Tibial nerve (tissue), 4 donors: ENCODE results near the gene ARHGAP20. TPM values are rescaled to one million over a fixed set of nuclear protein-coding genes. Genes with fewer than 3 reads are reported as not detected.

Experiments used
- DNase-seq, 2 donors: peaks; one replicate each; pipeline ENCODE4 v3.0.0-alpha.2; 2019; ENCODE audit warnings: low spot score in 2 of 2
- H3K27ac ChIP-seq, 4 donors: fragments of 200-600 bp; sonication (generic) in 3 of 4; one replicate each; pipeline ENCODE4 v1.5.1; 2017 to 2019; ENCODE audit warnings: mild to moderate bottlenecking in 1 of 4
- H3K27me3 ChIP-seq, 2 donors: fragments of 200-600 bp; sonication (generic) in 1 of 2; one replicate each; pipeline versions ENCODE4 v1.5.1 to v1.6.0; 2017 to 2019
- H3K36me3 ChIP-seq, 3 donors: fragments of 200-600 bp; sonication (generic); one replicate each; pipeline ENCODE4 v1.5.1; 2018 to 2019
- H3K4me1 ChIP-seq, 4 donors: fragments of 200-600 bp; sonication (generic) in 3 of 4; one replicate each; pipeline ENCODE4 v1.5.1; 2017 to 2019
- H3K4me3 ChIP-seq, 4 donors: fragments of 200-600 bp; sonication (generic) in 3 of 4; one replicate each; pipeline ENCODE4 v1.5.1; 2017 to 2019; ENCODE audit warnings: mild to moderate bottlenecking in 1 of 4, moderate library complexity in 1 of 4
- H3K9me3 ChIP-seq, 4 donors: fragments of 200-600 bp; sonication (generic) in 3 of 4; one replicate each; pipeline ENCODE4 v1.5.1; 2017 to 2019
- EP300 ChIP-seq, 2 donors: sonication (generic); formaldehyde crosslinking; IDR thresholded peaks; one replicate each; pipeline ENCODE4 v1.6.1; 2017; ENCODE audit warnings: antibody characterized with exemption in 2 of 2, mild to moderate bottlenecking in 1 of 2
- POLR2A ChIP-seq, 2 donors: fragments of 450-650 bp; IDR thresholded peaks; one replicate each; pipeline ENCODE4 v1.6.1; 2017; ENCODE audit warnings: antibody characterized with exemption in 2 of 2, mild to moderate bottlenecking in 2 of 2, moderate library complexity in 2 of 2
- WGBS, 2 donors: methylation state at CpG; one replicate each; pipeline ENCODE4 v1.1.5; 2018; 5-methylcytosine and 5-hydroxymethylcytosine counted together
- total RNA-seq, 4 donors: library from RNA; depleted of rRNA; stranded (reverse); fragments of >200 nt; gene quantifications; one replicate each; pipeline ENCODE4 v1.1.0, GENCODE V29; 2016
- TF ChIP-seq, protein P1 (sequence below), 5 experiments: fragments of 200-600 bp in 3 of 5; fragments of 450-650 bp in 2 of 5; sonication (generic) in 3 of 5; IDR thresholded peaks; one replicate each; pipeline ENCODE4 v1.5.1; 2016 to 2019; ENCODE audit warnings: antibody characterized with exemption in 5 of 5, mild to moderate bottlenecking in 3 of 5, moderate library complexity in 2 of 5

ARHGAP20 gene
- total RNA-seq, 4 donors from 2014 or later: 6.9 to 13.7 (median 11.1) TPM

DNA sequence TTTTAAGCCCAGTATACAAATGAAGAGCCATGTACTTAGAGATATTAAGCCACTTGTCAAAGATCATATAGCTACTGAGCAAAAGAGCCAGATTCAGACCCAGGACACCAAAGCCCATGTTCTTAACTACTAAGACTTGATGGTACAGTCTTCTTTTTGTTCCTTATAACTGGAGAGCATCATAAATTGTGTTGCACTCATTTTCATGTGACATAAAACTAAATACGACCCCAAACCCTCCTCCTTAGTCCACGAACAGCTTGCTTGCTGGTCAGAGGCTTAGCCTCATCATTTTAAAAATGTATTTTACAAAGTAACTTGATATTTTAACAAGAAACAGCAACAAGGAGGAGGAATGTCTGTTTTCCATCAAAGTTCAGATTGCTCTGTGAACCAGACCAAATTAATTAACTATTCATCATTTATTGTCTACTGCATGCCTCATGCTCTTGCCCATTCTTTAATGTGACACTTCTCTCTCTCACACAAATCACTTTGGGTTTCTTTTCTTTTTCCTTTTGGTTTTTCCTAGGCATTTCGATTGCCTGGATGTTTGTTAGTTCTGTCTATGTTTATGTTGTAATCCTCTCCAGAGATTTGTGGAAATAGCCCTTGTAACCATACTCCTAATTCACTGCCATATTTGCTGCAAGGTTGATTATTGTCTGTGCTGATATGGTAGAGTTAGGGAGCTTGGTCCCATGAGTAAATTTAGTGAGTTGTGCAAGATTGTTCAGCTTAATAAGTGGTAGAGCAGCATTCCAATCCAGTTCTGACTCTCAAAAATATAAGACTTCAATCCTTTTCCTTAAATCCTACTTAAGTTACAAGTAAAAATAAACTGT lies 8.4 kb upstream of the ARHGAP20 start:
- Histone ChIP-seq H3K4me3 (no peak overlapping the region), H3K36me3 (no peaks in the 10 kb centered on the region), H3K27ac (no peak overlapping the region), H3K9me3 (no peaks in the 10 kb centered on the region), H3K27me3 (no peaks in the 10 kb centered on the region), H3K4me1 (no peaks in the 10 kb centered on the region)
- no peak for DNase-seq
- WGBS, 2 donors: 51% methylated on average over 3 of the region's 3 CpGs
- TF ChIP-seq EP300 (IDR thresholded peaks at IDR 0.05) (no peak), POLR2A (IDR thresholded peaks at IDR 0.05) (no peak)
- TF ChIP-seq, protein P1, sequence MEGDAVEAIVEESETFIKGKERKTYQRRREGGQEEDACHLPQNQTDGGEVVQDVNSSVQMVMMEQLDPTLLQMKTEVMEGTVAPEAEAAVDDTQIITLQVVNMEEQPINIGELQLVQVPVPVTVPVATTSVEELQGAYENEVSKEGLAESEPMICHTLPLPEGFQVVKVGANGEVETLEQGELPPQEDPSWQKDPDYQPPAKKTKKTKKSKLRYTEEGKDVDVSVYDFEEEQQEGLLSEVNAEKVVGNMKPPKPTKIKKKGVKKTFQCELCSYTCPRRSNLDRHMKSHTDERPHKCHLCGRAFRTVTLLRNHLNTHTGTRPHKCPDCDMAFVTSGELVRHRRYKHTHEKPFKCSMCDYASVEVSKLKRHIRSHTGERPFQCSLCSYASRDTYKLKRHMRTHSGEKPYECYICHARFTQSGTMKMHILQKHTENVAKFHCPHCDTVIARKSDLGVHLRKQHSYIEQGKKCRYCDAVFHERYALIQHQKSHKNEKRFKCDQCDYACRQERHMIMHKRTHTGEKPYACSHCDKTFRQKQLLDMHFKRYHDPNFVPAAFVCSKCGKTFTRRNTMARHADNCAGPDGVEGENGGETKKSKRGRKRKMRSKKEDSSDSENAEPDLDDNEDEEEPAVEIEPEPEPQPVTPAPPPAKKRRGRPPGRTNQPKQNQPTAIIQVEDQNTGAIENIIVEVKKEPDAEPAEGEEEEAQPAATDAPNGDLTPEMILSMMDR (IDR thresholded peaks at IDR 0.05): no peak

DNA sequence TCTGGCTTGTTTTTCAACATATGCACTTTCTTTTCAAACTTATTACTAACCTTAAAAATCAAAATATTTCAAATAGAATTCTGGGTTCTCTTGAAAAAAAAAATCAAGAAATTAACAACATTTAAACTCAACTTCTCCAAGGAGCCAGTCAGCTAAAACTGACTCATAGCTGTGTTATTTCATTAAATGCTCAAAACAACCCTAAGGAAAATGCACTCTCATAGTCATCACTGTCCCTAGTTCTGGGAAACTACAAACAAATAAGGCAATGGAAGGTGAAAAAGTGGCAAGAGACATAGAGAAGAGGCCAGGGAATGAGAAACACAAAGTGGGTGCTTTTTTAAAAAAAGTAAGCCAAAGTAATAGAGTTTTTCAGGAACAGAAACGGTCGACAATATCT lies 4.1 kb upstream of the ARHGAP20 start:
- peaks cover 0 to 14% (median 2%) of the 10 kb centered on the region in 4 donors for H3K4me1 ChIP-seq
- no peak for DNase-seq
- H3K27ac ChIP-seq: no peak overlapping the region
- no peaks in the 10 kb centered on the region for H3K9me3 ChIP-seq
- H3K27me3 ChIP-seq: no peaks in the 10 kb centered on the region
- no peak overlapping the region for H3K4me3 ChIP-seq
- H3K36me3 ChIP-seq: no peaks in the 10 kb centered on the region
- TF ChIP-seq POLR2A (IDR thresholded peaks at IDR 0.05) (no peak), EP300 (IDR thresholded peaks at IDR 0.05) (no peak)
- TF ChIP-seq, protein P1 (IDR thresholded peaks at IDR 0.05): no peak
- 91 to 94% methylated on average over 2 of the region's 2 CpGs for WGBS, 2 donors

DNA sequence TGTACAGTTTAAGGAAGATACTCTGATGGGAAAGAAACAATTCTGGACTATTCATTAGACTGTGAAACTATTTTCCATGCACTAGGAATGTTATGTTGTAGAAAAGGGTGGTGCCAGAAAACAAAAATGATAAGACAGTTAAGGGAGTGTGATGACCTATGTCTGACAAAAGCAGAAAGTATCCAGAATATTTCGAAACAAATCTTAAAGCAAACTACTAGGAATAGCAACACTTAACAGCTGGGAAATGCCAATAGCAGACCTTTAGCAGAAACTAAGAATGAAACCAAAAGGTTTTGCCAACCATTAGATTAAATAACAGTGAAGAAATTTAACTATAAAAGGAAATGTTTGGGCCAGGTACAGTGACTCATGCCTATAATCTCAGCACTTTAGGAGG lies 3.3 kb upstream of the ARHGAP20 start:
- DNase-seq: no peak
- no peak overlapping the region for H3K27ac ChIP-seq
- TF ChIP-seq, protein P1 (IDR thresholded peaks at IDR 0.05): no peak
- no peak for TF ChIP-seq EP300 (IDR thresholded peaks at IDR 0.05)
- no peak for TF ChIP-seq POLR2A (IDR thresholded peaks at IDR 0.05)
- H3K9me3 ChIP-seq: no peaks in the 10 kb centered on the region
- 56 to 60% methylated on average over 1 of the region's 1 CpG for WGBS, 2 donors
- H3K27me3 ChIP-seq: no peaks in the 10 kb centered on the region
- peaks cover 0 to 22% (median 2%) of the 10 kb centered on the region in 4 donors for H3K4me1 ChIP-seq
- no peak overlapping the region for H3K4me3 ChIP-seq
- no peaks in the 10 kb centered on the region for H3K36me3 ChIP-seq

DNA sequence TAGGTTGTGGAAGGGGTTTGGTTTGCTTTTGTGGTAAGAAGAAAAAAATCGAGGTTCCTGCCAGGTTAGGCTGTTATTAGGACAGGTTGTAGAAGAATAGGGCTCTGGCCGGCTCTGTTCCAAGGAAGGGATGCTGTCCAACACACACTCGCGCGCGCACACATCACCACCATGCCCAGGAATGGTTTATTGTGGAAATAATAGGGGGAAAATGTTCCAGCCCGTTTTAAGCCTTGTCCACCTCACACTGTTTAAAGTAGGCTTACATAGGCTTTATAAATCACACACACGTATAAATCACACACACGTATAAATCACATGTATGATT lies 1.2 kb upstream of the ARHGAP20 start:
- TF ChIP-seq EP300 (IDR thresholded peaks at IDR 0.05) (no peak), POLR2A (IDR thresholded peaks at IDR 0.05) (no peak)
- TF ChIP-seq, protein P1 (IDR thresholded peaks at IDR 0.05): no peak
- no peaks in the 10 kb centered on the region for H3K27me3 ChIP-seq
- no peaks in the 10 kb centered on the region for H3K9me3 ChIP-seq
- WGBS, 2 donors: 36 to 41% methylated on average over 9 of the region's 9 CpGs
- peaks cover 0 to 25% (median 2%) of the 10 kb centered on the region in 4 donors for H3K4me1 ChIP-seq
- peak overlapping the region in 2 of 4 donors; percentile 69 to 91 for H3K4me3 ChIP-seq
- peak overlapping the region in 1 of 4 donors; percentile 1 for H3K27ac ChIP-seq
- DNase-seq: no peak
- no peaks in the 10 kb centered on the region for H3K36me3 ChIP-seq

DNA sequence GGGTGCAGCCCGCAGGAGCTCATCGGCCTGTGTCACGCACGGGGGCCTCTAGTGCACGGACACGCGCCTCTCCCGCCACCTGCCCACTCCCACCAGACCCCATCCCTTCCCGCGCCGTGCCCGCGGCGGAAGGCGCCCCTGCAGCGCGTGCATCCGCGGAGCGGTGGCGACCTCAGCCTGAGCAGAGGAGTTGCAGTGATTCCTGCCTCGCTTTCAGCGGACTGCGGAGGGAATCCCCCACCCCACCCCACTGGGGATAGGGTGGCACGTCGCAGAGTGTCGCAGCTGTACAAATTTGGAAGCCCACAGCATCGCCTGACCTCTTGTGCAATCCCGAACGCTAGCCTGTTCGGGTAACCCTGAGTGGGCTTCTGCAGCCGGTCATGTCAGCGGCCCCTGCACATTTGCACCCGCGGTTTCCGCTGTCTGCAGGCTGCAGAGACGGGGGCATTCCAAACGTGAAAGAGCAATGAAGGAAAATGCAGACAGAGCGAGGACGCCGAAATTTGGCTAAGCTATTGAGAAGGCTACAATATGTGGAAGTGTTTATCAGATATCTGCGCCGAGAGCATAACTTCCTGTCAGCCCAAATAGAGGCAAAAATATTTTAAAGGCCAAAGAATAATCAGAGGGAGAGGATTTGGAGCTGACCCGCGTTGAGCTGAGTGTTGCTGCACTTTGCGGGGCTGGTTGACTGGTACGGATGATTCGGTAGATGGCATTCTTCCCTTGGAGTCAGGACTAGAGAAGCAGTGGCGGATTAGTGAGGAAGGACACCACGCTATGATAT lies 617 bp upstream of the ARHGAP20 start:
- Histone ChIP-seq H3K27ac (peak overlapping the region in 2 of 4 donors; percentile 8 to 80), H3K4me3 (peak overlapping the region; percentile 50 to 91 (median 60)), H3K27me3 (no peaks in the 10 kb centered on the region), H3K36me3 (no peaks in the 10 kb centered on the region), H3K4me1 (peaks cover 0 to 25% (median 2%) of the 10 kb centered on the region in 4 donors), H3K9me3 (no peaks in the 10 kb centered on the region)
- WGBS, 2 donors: 1% methylated on average over 35 to 47 of the region's 50 CpGs
- DNase-seq: peak; percentile 15 to 49
- no peak for TF ChIP-seq POLR2A (IDR thresholded peaks at IDR 0.05)
- TF ChIP-seq, protein P1 (IDR thresholded peaks at IDR 0.05): peak in 1 of 5 experiments; percentile 6
- no peak for TF ChIP-seq EP300 (IDR thresholded peaks at IDR 0.05)
